GM12872 (cell line): ENCODE results near the gene CAMKK1.

Experiments used
- TF ChIP-seq, protein P1 (sequence below): IDR thresholded peaks from 3 replicates; pipeline ENCODE4 v1.5.1; 2011; ENCODE audit warnings: low read depth, mild to moderate bottlenecking, low read length, moderate library complexity; ENCODE audit not compliant: insufficient read depth

CAMKK1 gene

DNA sequence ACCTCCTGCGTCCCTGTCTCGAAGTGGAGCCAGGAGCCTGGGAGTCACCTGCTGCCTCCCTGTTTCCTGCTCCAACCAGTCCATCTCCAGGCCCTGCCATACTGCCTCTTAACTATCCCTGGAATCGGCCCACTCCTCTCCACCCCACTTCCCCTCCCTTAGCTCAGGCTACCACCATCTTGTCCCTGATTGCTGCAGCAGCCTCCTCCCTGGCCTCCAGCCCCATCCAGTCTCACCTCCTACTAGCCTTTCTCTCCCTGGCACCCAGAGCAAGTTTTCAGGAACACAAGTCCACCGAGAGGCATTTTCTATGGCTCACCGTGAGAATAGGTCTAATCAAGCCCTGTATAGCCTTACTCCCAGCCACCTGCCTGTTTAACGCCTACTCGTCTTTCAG lies 865 bp upstream of the CAMKK1 start:
- TF ChIP-seq, protein P1, sequence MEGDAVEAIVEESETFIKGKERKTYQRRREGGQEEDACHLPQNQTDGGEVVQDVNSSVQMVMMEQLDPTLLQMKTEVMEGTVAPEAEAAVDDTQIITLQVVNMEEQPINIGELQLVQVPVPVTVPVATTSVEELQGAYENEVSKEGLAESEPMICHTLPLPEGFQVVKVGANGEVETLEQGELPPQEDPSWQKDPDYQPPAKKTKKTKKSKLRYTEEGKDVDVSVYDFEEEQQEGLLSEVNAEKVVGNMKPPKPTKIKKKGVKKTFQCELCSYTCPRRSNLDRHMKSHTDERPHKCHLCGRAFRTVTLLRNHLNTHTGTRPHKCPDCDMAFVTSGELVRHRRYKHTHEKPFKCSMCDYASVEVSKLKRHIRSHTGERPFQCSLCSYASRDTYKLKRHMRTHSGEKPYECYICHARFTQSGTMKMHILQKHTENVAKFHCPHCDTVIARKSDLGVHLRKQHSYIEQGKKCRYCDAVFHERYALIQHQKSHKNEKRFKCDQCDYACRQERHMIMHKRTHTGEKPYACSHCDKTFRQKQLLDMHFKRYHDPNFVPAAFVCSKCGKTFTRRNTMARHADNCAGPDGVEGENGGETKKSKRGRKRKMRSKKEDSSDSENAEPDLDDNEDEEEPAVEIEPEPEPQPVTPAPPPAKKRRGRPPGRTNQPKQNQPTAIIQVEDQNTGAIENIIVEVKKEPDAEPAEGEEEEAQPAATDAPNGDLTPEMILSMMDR: no peak

DNA sequence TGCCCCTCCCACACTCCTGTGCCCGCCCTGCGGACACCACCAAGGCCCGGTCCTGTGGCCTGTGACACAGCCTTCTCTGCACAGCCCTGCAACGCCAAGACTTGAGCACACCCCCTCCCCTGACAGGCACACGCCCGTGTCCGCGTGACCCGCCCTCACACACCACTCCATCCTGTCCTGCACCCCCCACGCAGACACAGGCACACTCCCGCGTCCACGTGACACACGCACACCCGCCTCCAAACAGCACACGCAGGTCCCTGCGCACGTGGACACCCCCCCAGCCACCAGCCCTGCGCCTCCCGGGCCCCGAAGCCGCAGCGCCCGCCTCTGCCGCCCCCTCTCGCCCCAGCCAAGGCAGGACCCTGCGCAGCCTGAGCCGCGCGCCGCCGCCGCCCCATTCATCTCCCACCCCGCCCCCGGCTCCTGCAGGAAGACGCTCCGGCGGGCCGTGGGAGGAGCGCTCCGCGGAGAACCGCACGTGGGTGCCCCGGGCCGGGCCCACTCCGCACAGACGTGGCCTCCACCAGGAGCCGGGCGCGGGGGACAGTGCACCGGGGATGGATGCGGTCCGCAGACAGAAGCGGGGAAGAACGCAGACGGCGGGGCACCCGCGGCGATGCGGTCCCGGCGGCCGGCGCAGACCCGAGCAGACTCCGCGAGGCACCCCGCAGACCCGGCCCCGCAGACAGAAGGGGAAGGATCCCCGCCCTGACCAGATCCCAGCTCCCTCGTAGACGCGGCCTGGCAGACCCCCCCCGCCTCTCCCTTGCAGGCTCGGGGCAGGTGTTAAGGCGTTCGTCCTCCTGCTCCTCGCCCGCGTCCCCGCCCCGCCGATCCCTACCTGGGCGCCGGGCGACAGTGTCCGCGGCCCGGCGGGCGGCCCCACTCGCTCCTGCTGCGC lies 506 bp downstream of the CAMKK1 start:
- TF ChIP-seq, protein P1: no peak

DNA sequence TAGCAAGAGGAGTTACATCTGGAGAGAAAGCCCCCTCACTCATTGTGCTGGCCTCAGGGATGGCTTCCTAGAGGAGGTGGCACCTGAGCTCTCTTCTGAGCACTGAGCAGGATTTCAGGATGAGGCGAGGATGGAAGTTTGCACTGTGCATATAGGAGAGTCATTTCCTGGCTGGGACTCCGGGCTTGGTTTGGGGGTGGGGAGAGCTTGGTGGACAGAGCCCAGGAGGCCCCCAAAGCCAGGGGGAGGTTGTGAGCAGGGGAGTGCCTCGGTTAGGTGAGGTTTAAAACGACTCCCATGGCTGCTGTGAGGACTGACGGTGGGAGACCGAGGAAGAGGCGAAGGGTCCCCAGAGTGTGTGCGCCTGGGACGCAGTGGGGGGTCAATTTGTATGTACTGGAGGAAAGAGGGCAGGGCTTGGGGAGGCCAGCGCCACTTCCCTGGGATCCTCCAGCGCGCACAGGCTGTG lies 1.2 kb downstream of the CAMKK1 start:
- TF ChIP-seq, protein P1: no peak

DNA sequence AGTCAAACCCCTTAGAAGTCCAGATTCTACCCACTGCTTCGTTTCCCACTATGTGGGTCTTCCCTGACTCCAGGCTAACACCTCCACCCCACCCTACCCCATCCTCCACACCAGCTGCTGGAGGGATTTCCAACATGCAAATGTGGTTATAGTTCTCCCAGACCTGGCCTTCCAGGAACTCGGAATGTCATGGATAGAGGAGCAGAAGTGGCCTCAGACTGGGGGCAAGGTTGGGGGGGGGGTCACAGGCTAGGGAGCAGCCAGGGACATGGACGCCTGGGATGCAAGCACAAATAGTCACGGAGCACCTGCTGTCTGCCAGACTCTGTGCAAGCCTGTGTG lies 2.0 kb downstream of the CAMKK1 start:
- TF ChIP-seq, protein P1: no peak

DNA sequence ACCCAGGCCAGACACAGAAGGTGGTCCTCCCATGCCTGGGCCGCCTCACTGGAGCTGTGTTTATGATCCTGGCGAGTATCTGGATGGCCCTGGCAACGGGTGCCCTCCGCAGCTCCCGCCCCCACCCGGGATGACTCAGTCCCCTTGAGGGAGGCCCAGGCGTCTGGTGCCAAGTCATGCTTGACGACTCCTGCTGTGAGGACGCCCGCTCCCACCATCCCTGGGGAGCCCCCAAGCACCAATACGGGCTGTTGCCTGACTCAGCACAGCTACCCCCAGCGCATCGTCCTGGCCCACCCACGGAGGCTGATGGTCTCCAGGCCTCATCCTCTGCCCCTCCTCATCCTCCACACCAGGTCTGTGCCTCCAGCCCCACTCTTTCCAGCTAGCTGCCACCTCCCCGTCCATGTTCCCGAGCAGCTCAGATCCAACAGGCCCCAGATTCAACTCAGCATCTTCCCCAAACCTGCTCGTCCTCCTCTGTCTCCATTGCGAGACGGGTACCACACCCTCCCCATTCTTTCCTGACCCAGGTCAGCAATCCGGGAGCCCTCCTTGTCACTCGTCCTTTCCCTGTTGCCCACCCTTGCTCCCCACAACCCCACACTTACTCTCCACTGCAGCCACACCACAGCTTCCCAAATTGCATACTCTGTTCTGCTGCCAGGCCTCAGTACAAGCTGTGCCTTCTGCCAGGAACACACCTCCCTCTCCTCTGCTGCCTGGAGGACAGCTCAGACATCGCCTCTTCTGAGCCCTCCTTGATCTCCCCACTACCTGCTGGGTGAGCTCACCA lies 2.6 kb downstream of the CAMKK1 start:
- TF ChIP-seq, protein P1: no peak

DNA sequence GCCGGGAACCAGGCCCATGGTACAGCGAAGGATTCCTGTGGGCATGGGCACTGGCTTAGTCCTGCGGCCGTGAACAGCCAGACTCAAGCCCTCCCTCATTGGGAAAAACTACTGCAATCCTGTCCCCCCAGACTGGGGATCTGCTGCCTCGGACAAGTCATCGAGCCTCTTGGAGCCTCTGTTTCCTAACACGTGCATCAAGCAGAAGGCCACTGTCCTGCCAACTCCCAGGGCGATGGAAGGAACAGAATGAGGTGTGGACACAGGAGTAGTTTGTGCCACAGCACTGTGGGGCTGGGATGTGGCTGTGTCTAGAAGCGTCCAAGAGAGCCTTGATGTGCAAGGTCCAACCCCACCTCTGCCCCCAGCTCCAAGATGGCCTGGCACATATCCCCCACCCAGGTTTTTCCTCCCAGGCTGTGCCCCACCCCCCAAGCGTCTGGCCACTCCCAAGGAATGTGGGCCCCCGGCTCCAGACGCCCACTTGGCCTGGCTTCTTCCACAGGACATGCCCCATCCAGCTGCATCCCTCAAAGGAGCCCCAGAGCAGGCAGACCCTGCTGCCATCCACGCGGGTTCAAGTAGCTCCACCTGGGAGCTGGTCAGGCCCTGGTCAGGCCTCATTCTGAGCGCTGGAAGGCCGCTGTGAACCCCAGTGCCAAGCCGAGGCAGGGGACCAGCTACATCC lies 3.4 kb downstream of the CAMKK1 start:
- TF ChIP-seq, protein P1: no peak

DNA sequence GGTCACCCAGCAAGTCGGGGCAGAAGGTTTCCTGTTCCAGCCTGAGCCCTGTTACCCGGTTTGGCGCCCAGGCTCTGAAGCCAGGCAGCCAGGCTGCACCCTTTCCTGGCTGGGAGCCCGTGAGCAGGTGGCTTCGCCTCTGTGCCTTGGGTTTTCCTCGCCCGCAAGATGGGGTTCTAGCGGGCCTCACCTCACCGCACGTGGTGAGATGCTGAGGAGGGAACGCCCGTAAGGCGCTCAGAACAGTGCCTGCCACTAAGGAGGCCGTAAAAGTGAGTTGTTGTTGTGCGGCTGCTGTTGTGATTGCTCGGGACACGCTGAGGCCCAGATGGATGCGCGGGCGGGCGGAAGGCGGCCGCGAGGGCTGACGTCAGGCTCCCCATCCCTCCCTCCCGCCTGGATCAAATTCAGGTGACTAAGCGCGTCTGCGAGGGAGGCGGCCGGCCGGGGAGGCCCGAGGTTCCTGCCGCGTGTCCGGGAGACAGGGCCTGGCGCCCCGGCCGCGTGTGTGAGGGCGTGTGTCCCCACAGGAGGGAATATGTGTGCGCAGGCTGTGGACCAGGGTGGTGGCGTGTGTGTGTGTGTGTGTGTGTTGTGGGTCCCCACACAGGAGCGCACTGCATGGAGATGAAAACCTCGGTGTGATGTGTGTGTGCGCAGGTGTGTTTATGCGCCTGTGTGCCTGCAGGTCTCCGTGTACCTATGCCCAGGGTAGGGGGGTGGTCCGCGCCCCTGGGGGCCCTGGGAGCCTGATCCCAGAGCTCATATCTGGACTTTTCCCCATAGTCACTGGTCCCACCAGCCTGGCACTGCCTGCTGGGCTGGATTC lies 4.3 kb downstream of the CAMKK1 start:
- TF ChIP-seq, protein P1: no peak
